Right atrium auricular region (tissue), 2 donors: ENCODE results near the gene TPH2. TPM values are rescaled to one million over a fixed set of nuclear protein-coding genes. Genes with fewer than 3 reads are reported as not detected.

Experiments used
- DNase-seq: peaks from one replicate; pipeline ENCODE4 v3.0.0-alpha.2; 2019; ENCODE audit warnings: low spot score
- H3K27ac ChIP-seq, 2 donors: fragments of 200-600 bp; sonication (generic); 1 replicate in 1 of 2; 2 replicates in 1 of 2; pipeline ENCODE4 v1.5.1; 2016 to 2019
- H3K27me3 ChIP-seq, 2 donors: fragments of 200-600 bp; sonication (generic); one replicate each; pipeline versions ENCODE4 v1.5.1 to v1.6.0; 2017 to 2019
- H3K36me3 ChIP-seq: fragments of 200-600 bp; sonication (generic); one replicate; pipeline ENCODE4 v1.5.1; 2016
- H3K4me1 ChIP-seq, 2 donors: fragments of 200-600 bp; sonication (generic); one replicate each; pipeline versions ENCODE4 v1.5.1 to v1.6.0; 2017 to 2019
- H3K4me3 ChIP-seq, 2 donors: fragments of 200-600 bp; sonication (generic); 1 replicate in 1 of 2; 2 replicates in 1 of 2; pipeline ENCODE4 v1.5.1; 2017 to 2019; ENCODE audit warnings: mild to moderate bottlenecking in 1 of 2, moderate library complexity in 1 of 2
- H3K9me3 ChIP-seq, 2 donors: fragments of 200-600 bp; sonication (generic); one replicate each; pipeline ENCODE4 v1.5.1; 2019
- CTCF ChIP-seq, 2 donors: fragments of 200-600 bp; sonication (generic); IDR thresholded peaks; one replicate each; pipeline ENCODE4 v1.5.1; 2019; ENCODE audit warnings: antibody characterized with exemption in 2 of 2
- total RNA-seq, 2 donors: library from RNA; depleted of rRNA; stranded (reverse); fragments of >200 nt; gene quantifications; one replicate each; pipeline ENCODE4 v1.1.0, GENCODE V29; 2016

TPH2 gene
- total RNA-seq, 2 donors from 2014 or later, result not detected

- H3K27ac ChIP-seq, result no peak overlapping the region
- no peaks in the 10 kb centered on the region for H3K36me3 ChIP-seq
- no peak for TF ChIP-seq CTCF (IDR thresholded peaks at IDR 0.05)
- no peak for DNase-seq
- H3K4me3 ChIP-seq, result no peak overlapping the region
- H3K9me3 ChIP-seq, result no peaks in the 10 kb centered on the region
- no peaks in the 10 kb centered on the region for H3K4me1 ChIP-seq
- no peaks in the 10 kb centered on the region for H3K27me3 ChIP-seq
Measured at GRCh38 chr12:71945121-71945520, 6.5 kb downstream of the TPH2 start.

GRCh38 chr12:71945883-71946282 is 7.2 kb downstream of the TPH2 start:
- Histone ChIP-seq H3K36me3 (no peaks in the 10 kb centered on the region), H3K27ac (no peak overlapping the region), H3K27me3 (no peaks in the 10 kb centered on the region), H3K4me1 (no peaks in the 10 kb centered on the region), H3K4me3 (no peak overlapping the region), H3K9me3 (no peaks in the 10 kb centered on the region)
- no peak for DNase-seq
- no peak for TF ChIP-seq CTCF (IDR thresholded peaks at IDR 0.05)

GRCh38 chr12:71947645-71948105 is 9.0 kb downstream of the TPH2 start:
- H3K27ac ChIP-seq, result no peak overlapping the region
- TF ChIP-seq CTCF (IDR thresholded peaks at IDR 0.05), result no peak
- no peaks in the 10 kb centered on the region for H3K9me3 ChIP-seq
- no peak overlapping the region for H3K4me3 ChIP-seq
- no peak for DNase-seq
- no peaks in the 10 kb centered on the region for H3K4me1 ChIP-seq
- no peaks in the 10 kb centered on the region for H3K27me3 ChIP-seq
- H3K36me3 ChIP-seq, result no peaks in the 10 kb centered on the region

- TF ChIP-seq CTCF (IDR thresholded peaks at IDR 0.05), result no peak
- H3K9me3 ChIP-seq, result no peaks in the 10 kb centered on the region
- H3K27me3 ChIP-seq, result no peaks in the 10 kb centered on the region
- H3K36me3 ChIP-seq, result no peaks in the 10 kb centered on the region
- no peaks in the 10 kb centered on the region for H3K4me1 ChIP-seq
- H3K27ac ChIP-seq, result no peak overlapping the region
- no peak overlapping the region for H3K4me3 ChIP-seq
- no peak for DNase-seq
Measured at GRCh38 chr12:71948390-71948789, 9.7 kb downstream of the TPH2 start.

- H3K4me1 ChIP-seq, result no peaks in the 10 kb centered on the region
- no peaks in the 10 kb centered on the region for H3K9me3 ChIP-seq
- no peak for DNase-seq
- no peak overlapping the region for H3K4me3 ChIP-seq
- no peak overlapping the region for H3K27ac ChIP-seq
- TF ChIP-seq CTCF (IDR thresholded peaks at IDR 0.05), result no peak
- H3K36me3 ChIP-seq, result no peaks in the 10 kb centered on the region
- H3K27me3 ChIP-seq, result no peaks in the 10 kb centered on the region
Measured at GRCh38 chr12:71949646-71950045, 11.0 kb downstream of the TPH2 start.

- H3K27me3 ChIP-seq, result no peaks in the 10 kb centered on the region
- TF ChIP-seq CTCF (IDR thresholded peaks at IDR 0.05), result no peak
- no peak overlapping the region for H3K4me3 ChIP-seq
- no peaks in the 10 kb centered on the region for H3K4me1 ChIP-seq
- no peak for DNase-seq
- H3K27ac ChIP-seq, result no peak overlapping the region
- H3K36me3 ChIP-seq, result no peaks in the 10 kb centered on the region
- H3K9me3 ChIP-seq, result no peaks in the 10 kb centered on the region
Measured at GRCh38 chr12:71950404-71950803, 11.8 kb downstream of the TPH2 start.
